HepG2 (cell line): Measurements from ENCODE around the gene KISS1R. TPM values are rescaled to one million over a fixed set of nuclear protein-coding genes. Genes with fewer than 3 reads are reported as not detected.
A peak's percentile ranks its signal among the peaks of the same experiment; 100 is the strongest.

ENCODE experiments used
- ATAC-seq: fragments of 200-7000 bp; cut with Tn5 transposase; 3 replicates; pipeline ENCODE4 v1.9.1; 2020; ENCODE audit warnings: mild to moderate bottlenecking, moderate library complexity
- BruUV-seq: library from RNA; stranded (reverse); fragments of 400-500 nt; replicated peaks from 2 replicates; lab custom pipeline; 2021; lab: Mats Ljungman, UMichigan
- CTCF ChIA-PET: fragments of 300-600 bp; formaldehyde crosslinking; extraction: SDS; loops from one replicate; lab custom pipeline; 2021; ENCODE audit warnings: low total read pairs, inconsistent platforms, low intra/inter-chr PET ratio; lab: Yijun Ruan, JAX
- POLR2A ChIA-PET: fragments of 350-600 bp; sonication (Branson Sonifier 250); formaldehyde crosslinking; loops from one replicate; lab custom pipeline; 2020; ENCODE audit warnings: antibody characterized with exemption, inconsistent platforms; lab: Yijun Ruan, JAX
- DNase-seq: peaks from one replicate; pipeline ENCODE4 v3.0.0-alpha.2; 2015; ENCODE audit warnings: low spot score
- FAIRE-seq: peaks from 3 replicates; lab custom pipeline; 2011; peaks lifted over from hg19 to GRCh38; lab: Jason Lieb, UNC
- H2AFZ ChIP-seq: one replicate; pipeline ENCODE4 v1.6.1; 2011; ENCODE audit warnings: low read length, inconsistent platforms
- H3K27ac ChIP-seq: fragments of 300-600 bp; 3 replicates; pipeline ENCODE4 v1.8.0; 2011; ENCODE audit warnings: mixed run types, mild to moderate bottlenecking, mixed read lengths, low read length, inconsistent platforms; ENCODE audit not compliant: insufficient read depth; ENCODE audit errors: extremely low read length
- H3K27me3 ChIP-seq, 2 experiments: fragments of 200-600 bp in 1 of 2; 2 replicates in 1 of 2; 3 replicates in 1 of 2; pipeline versions ENCODE4 v1.6.0 to v1.8.0; 2011; ENCODE audit warnings: low read length in 2 of 2, mild to moderate bottlenecking in 2 of 2, moderate library complexity in 2 of 2, inconsistent platforms in 1 of 2; ENCODE audit not compliant: insufficient read depth in 2 of 2, control insufficient read depth in 1 of 2
- H3K36me3 ChIP-seq, 2 experiments: fragments of 200-600 bp in 1 of 2; replicated peaks in 1 of 2; 2 replicates in 1 of 2; 3 replicates in 1 of 2; pipeline versions ENCODE4 v1.5.1 to v1.8.0; 2011; ENCODE audit warnings: low read length in 2 of 2, inconsistent platforms in 1 of 2; ENCODE audit not compliant: insufficient read depth in 2 of 2, control insufficient read depth in 1 of 2
- H3K4me1 ChIP-seq: 2 replicates; pipeline ENCODE4 v1.5.1; 2012; ENCODE audit warnings: low read length, inconsistent platforms; ENCODE audit not compliant: insufficient read depth
- H3K4me2 ChIP-seq: 2 replicates; pipeline ENCODE4 v1.6.0; 2011; ENCODE audit warnings: low read depth, low read length, inconsistent platforms
- H3K4me3 ChIP-seq, 3 experiments: fragments of 200-600 bp in 1 of 3; sonication (generic), shearing (Covaris generic) in 1 of 3; replicated peaks in 1 of 3; 2 replicates each; pipeline ENCODE4 v1.5.1; 2011 to 2016; ENCODE audit warnings: low read length in 3 of 3, inconsistent platforms in 2 of 3, low read depth in 2 of 3, mild to moderate bottlenecking in 2 of 3, control low read depth in 1 of 3, mixed read lengths in 1 of 3; ENCODE audit not compliant: insufficient read depth in 1 of 3
- H3K79me2 ChIP-seq: one replicate; pipeline ENCODE4 v1.6.1; 2011; ENCODE audit warnings: low read length, inconsistent platforms; ENCODE audit not compliant: insufficient read depth
- H3K9ac ChIP-seq: 2 replicates; pipeline ENCODE4 v1.6.0; 2011; ENCODE audit warnings: mild to moderate bottlenecking, low read depth, low read length, inconsistent platforms; ENCODE audit not compliant: insufficient read depth
- H3K9me3 ChIP-seq: 2 replicates; pipeline ENCODE4 v1.5.1; 2012; ENCODE audit warnings: mild to moderate bottlenecking, low read length
- H4K20me1 ChIP-seq: 2 replicates; pipeline ENCODE4 v1.6.0; 2011; ENCODE audit warnings: inconsistent platforms, mild to moderate bottlenecking, low read length, moderate library complexity; ENCODE audit not compliant: insufficient read depth
- IKZF1 ChIP-seq: fragments of 450-650 bp; IDR thresholded peaks from 2 replicates; pipeline ENCODE4 v1.7.1; 2016
- KDM1A ChIP-seq: IDR thresholded peaks from 2 replicates; pipeline ENCODE4 v1.6.1; 2016; ENCODE audit warnings: missing compliant biosample characterization
- RBAK ChIP-seq: sonication (generic); formaldehyde crosslinking; IDR thresholded peaks from 2 replicates; pipeline ENCODE4 v1.5.1; 2020; ENCODE audit warnings: mild to moderate bottlenecking, missing genetic modification reagents
- SRSF1 ChIP-seq: fragments of 200-400 bp; formaldehyde crosslinking; optimal IDR thresholded peaks from 2 replicates; pipeline ENCODE3; 2017; ENCODE audit warnings: mild to moderate bottlenecking, low read depth, low read length, moderate library complexity
- ZNF20 ChIP-seq: sonication (generic); formaldehyde crosslinking; IDR thresholded peaks from 2 replicates; pipeline ENCODE4 v1.4.0; 2020; ENCODE audit warnings: mild to moderate bottlenecking, moderate library complexity, missing genetic modification reagents
- ZNF333 ChIP-seq: sonication (generic); formaldehyde crosslinking; IDR thresholded peaks from 2 replicates; pipeline ENCODE4 v1.4.0; 2020; ENCODE audit warnings: mild to moderate bottlenecking, missing genetic modification reagents, borderline replicate concordance
- WGBS: methylation state at CpG from one replicate; pipeline ENCODE4 v1.1.6; 2017; ENCODE audit warnings: low lambda C conversion rate; 5-methylcytosine and 5-hydroxymethylcytosine counted together
- in situ Hi-C: cut with HindIII; loops from 2 replicates; pipeline ENCODE4 v1.10.0; 2017; ENCODE audit warnings: low pct_unique_long_range_greater_than_20kb; ENCODE audit not compliant: extremely low pct_ligation_motif_present
- intact Hi-C: fragments of 100-400 bp; cut with micrococcal nuclease; formaldehyde crosslinking; loops from one replicate; pipeline ENCODE4 v1.10.0; 2022; ENCODE audit not compliant: unreplicated experiment
- polyA plus RNA-seq, 8 experiments: library from polyadenylated mRNA; depleted of rRNA in 3 of 8; stranded (reverse) in 7 of 8; unstranded in 1 of 8; fragments of >200 nt; fragmentation: Illumina TruSeq in 4 of 8; extraction: Trizol in 4 of 8; gene quantifications; 2 replicates each; pipeline versions ENCODE4 v1.2.1 to v1.2.3, GENCODE V29; 2011 to 2016; ENCODE audit warnings: low read depth in 4 of 8, missing spikeins in 1 of 8, mixed read lengths in 1 of 8; ENCODE audit not compliant: insufficient read depth in 1 of 8
- total RNA-seq, 5 experiments: library from RNA; depleted of rRNA; stranded (reverse); fragments of >200 nt; fragmentation: Illumina TruSeq; extraction: Trizol; gene quantifications; 2 replicates each; pipeline ENCODE4 v1.2.3, GENCODE V29; 2016; ENCODE audit warnings: low read depth in 1 of 5
- TF ChIP-seq, protein P1 (sequence below): sonication (generic); formaldehyde crosslinking; IDR thresholded peaks from 2 replicates; pipeline ENCODE4 v1.4.0; 2020; ENCODE audit warnings: missing genetic modification reagents, borderline replicate concordance
- TF ChIP-seq, protein P2 (sequence below): sonication (generic); formaldehyde crosslinking; IDR thresholded peaks from 2 replicates; pipeline ENCODE4 v1.4.0; 2020; ENCODE audit warnings: missing genetic modification reagents, borderline replicate concordance
- TF ChIP-seq, protein P3 (sequence below): sonication (generic); formaldehyde crosslinking; IDR thresholded peaks from 2 replicates; pipeline ENCODE4 v1.4.0; 2020; ENCODE audit warnings: low read depth, mild to moderate bottlenecking, missing genetic modification reagents
- TF ChIP-seq, protein P4 (sequence below): sonication (generic); formaldehyde crosslinking; IDR thresholded peaks from 2 replicates; pipeline ENCODE4 v1.4.0; 2020; ENCODE audit warnings: missing genetic modification reagents, borderline replicate concordance
- TF ChIP-seq, protein P5 (sequence below): sonication (generic); formaldehyde crosslinking; IDR thresholded peaks from 2 replicates; pipeline ENCODE4 v1.5.1; 2020; ENCODE audit warnings: missing genetic modification reagents, mild to moderate bottlenecking, borderline replicate concordance

The KISS1R gene
- total and polyA plus RNA-seq, 2 of the 13 experiments (the other 11 are each of a cell fraction or from before 2014, with no cell fraction given) = 1.1 to 10.2 TPM

- TF ChIP-seq, protein P1, sequence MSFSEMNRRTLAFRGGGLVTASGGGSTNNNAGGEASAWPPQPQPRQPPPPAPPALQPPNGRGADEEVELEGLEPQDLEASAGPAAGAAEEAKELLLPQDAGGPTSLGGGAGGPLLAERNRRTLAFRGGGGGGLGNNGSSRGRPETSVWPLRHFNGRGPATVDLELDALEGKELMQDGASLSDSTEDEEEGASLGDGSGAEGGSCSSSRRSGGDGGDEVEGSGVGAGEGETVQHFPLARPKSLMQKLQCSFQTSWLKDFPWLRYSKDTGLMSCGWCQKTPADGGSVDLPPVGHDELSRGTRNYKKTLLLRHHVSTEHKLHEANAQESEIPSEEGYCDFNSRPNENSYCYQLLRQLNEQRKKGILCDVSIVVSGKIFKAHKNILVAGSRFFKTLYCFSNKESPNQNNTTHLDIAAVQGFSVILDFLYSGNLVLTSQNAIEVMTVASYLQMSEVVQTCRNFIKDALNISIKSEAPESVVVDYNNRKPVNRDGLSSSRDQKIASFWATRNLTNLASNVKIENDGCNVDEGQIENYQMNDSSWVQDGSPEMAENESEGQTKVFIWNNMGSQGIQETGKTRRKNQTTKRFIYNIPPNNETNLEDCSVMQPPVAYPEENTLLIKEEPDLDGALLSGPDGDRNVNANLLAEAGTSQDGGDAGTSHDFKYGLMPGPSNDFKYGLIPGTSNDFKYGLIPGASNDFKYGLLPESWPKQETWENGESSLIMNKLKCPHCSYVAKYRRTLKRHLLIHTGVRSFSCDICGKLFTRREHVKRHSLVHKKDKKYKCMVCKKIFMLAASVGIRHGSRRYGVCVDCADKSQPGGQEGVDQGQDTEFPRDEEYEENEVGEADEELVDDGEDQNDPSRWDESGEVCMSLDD = peak; percentile 61; the same call in 1 of the 2 replicates
- no peak for TF ChIP-seq RBAK (CRISPR knock-in tag)
- TF ChIP-seq ZNF20 (CRISPR knock-in tag) = no peak
- TF ChIP-seq, protein P2, sequence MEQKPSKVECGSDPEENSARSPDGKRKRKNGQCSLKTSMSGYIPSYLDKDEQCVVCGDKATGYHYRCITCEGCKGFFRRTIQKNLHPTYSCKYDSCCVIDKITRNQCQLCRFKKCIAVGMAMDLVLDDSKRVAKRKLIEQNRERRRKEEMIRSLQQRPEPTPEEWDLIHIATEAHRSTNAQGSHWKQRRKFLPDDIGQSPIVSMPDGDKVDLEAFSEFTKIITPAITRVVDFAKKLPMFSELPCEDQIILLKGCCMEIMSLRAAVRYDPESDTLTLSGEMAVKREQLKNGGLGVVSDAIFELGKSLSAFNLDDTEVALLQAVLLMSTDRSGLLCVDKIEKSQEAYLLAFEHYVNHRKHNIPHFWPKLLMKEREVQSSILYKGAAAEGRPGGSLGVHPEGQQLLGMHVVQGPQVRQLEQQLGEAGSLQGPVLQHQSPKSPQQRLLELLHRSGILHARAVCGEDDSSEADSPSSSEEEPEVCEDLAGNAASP (CRISPR knock-in tag) = no peak
Measured at GRCh38 chr19:950352-951066, 33.4 kb downstream of the KISS1R start (continued).

GRCh38 chr19:952049-952679 lies 35.0 kb downstream of the KISS1R start:
- in situ Hi-C loops = no loop called here
- Histone ChIP-seq H3K9me3 (no peaks in the 10 kb centered on the region), H4K20me1 (peaks cover 6% of the 10 kb centered on the region; the same call in 1 of the 2 replicates), H3K4me1 (peaks cover 86% of the 10 kb centered on the region), H3K27ac (peak overlapping the region; percentile 99), H3K36me3 (peaks cover 13 to 19% of the 10 kb centered on the region in 2 experiments; a peak in 4 of 5 replicates), H3K4me3 (peak overlapping the region in 2 of 3 experiments; percentile 20 to 58; a peak in 2 of 6 replicates), H3K9ac (peak overlapping the region; percentile 92), H3K4me2 (peak overlapping the region; percentile 74), H3K27me3 (no peaks in the 10 kb centered on the region), H2AFZ (no peak overlapping the region), H3K79me2 (peaks cover 73% of the 10 kb centered on the region)
- ChIA-PET CTCF (no interaction called here), POLR2A (interaction anchor here (0.8 to 4.8 kb wide), 17 partner anchors 9 to 41 kb away, joined by 3 to 50 read pairs (median 6); partner anchors contain the start of gene WDR18)
- intact Hi-C loops = loop anchor here (2.0 kb wide), 2 partner anchors 17 to 69 kb away; partner anchors contain the start of genes RNU6-2 and TMEM259
- FAIRE-seq (no peak), DNase-seq (no peak), ATAC-seq (peak; percentile 5)
- TSS peak; percentile 84 for BruUV-seq
- WGBS = 36% methylated on average over 14 of the region's 14 CpGs
- TF ChIP-seq ZNF333 (CRISPR knock-in tag) (no peak), SRSF1 (no peak), KDM1A (0 out of 2 replicates have a peak, but pooled peaks have one; percentile 67), IKZF1 (no peak)
- TF ChIP-seq, protein P3, sequence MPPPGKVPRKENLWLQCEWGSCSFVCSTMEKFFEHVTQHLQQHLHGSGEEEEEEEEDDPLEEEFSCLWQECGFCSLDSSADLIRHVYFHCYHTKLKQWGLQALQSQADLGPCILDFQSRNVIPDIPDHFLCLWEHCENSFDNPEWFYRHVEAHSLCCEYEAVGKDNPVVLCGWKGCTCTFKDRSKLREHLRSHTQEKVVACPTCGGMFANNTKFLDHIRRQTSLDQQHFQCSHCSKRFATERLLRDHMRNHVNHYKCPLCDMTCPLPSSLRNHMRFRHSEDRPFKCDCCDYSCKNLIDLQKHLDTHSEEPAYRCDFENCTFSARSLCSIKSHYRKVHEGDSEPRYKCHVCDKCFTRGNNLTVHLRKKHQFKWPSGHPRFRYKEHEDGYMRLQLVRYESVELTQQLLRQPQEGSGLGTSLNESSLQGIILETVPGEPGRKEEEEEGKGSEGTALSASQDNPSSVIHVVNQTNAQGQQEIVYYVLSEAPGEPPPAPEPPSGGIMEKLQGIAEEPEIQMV (CRISPR knock-in tag) = no peak
- TF ChIP-seq, protein P4, sequence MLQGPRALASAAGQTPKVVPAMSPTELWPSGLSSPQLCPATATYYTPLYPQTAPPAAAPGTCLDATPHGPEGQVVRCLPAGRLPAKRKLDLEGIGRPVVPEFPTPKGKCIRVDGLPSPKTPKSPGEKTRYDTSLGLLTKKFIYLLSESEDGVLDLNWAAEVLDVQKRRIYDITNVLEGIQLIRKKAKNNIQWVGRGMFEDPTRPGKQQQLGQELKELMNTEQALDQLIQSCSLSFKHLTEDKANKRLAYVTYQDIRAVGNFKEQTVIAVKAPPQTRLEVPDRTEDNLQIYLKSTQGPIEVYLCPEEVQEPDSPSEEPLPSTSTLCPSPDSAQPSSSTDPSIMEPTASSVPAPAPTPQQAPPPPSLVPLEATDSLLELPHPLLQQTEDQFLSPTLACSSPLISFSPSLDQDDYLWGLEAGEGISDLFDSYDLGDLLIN (CRISPR knock-in tag) = no peak
- TF ChIP-seq, protein P5, sequence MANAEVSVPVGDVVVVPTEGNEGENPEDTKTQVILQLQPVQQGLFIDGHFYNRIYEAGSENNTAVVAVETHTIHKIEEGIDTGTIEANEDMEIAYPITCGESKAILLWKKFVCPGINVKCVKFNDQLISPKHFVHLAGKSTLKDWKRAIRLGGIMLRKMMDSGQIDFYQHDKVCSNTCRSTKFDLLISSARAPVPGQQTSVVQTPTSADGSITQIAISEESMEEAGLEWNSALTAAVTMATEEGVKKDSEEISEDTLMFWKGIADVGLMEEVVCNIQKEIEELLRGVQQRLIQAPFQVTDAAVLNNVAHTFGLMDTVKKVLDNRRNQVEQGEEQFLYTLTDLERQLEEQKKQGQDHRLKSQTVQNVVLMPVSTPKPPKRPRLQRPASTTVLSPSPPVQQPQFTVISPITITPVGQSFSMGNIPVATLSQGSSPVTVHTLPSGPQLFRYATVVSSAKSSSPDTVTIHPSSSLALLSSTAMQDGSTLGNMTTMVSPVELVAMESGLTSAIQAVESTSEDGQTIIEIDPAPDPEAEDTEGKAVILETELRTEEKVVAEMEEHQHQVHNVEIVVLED (CRISPR knock-in tag) = no peak
